ENCODE measurements around the gene SUB1. TPM values are rescaled to one million over a fixed set of nuclear protein-coding genes. Genes with fewer than 3 reads are reported as not detected.
"Not testable (repeated sequence)": the region's sequence is repeated elsewhere in the genome, so short reads cannot be mapped to it uniquely, and the experiment has no call there.

Gene SUB1
- polyA plus RNA-seq, 1 donor from 2014 or later = 688 TPM

DNA sequence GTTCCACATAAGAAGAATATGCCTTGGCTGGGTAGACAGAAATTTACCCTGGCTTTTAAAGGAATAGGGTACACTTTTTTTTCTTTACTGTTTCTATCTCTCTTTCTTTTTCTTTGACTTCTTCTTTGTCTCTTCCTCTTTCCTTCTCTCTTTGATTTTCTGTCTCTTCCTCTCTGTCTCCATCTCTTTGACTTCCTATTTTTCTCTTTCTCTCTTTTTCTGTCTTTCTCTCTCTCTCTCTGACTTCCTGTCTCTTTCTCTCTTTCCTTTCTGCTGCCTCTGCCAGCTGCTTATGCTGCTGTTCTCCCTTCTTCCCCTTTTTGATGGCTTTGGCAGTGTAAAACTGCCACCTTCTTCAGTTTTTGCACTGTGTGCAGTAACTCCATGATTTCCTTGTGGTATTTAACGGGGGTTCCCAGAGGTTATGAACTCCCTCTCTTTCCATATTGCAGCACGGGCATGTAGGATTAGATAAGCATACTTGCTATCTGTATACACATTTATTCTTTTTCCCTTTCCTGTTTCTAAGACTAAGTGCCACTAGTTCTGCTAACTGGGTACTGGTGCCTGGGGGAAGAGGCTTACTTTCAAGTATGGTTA, 31.1 kb upstream of the SUB1 start:
- not testable (repeated sequence) for H3K36me3 Mint-ChIP-seq, H3K9me3 Mint-ChIP-seq, H3K27me3 Mint-ChIP-seq
- H3K4me3 Mint-ChIP-seq = peak overlapping the region in 1 of 4 donors; percentile 68
- H3K4me1 Mint-ChIP-seq = peaks cover 13 to 23% (median 22%) of the 10 kb centered on the region in 3 donors
- H3K27ac Mint-ChIP-seq = peak overlapping the region in 1 of 3 donors; percentile 89

DNA sequence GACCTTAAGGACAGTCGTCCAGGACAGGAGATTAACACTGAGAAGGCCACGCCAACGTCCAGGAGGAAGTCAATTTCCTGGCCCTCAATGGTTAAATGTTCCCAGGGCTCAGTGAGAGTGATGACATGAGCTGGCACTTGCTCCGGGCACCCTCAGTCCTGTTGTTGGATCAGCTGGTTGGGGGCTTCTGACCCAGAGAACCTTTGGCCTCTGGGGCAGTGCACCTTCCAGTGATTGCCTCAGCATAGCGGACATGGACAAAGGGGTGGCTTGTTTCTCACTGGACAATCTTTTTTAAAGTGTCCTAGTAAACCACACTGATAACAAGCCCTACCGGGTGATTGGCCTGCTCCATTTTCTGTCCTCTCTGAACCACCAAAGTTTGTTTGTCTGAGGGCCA, 28.8 kb upstream of the SUB1 start:
- H3K27ac Mint-ChIP-seq, H3K27me3 Mint-ChIP-seq: not testable (repeated sequence)

DNA sequence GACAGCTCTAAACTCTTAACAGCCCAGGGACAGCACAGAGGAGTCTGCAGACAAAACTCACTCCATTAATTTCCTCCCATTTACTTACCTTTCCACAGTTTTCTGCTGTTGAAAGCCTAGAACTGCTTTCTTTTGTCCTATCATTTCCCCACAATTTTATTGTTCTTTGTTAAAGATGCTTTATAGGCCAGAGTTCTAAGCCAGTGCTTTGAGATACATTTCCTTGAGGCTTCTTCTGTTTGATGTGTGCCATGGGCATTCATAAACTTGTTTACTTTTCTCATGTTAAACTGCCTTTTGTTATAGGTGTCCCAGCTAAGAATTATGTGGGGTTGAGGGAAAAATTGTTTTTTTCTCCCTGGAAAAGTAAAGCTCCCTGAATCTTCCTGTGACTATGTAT, 25.9 kb upstream of the SUB1 start:
- Mint-ChIP-seq H3K4me1 (peaks cover 5 to 8% (median 6%) of the 10 kb centered on the region in 3 donors), H3K9me3 (no peaks in the 10 kb centered on the region), H3K27ac (no peak overlapping the region), H3K4me3 (no peak overlapping the region), H3K27me3 (no peaks in the 10 kb centered on the region), H3K36me3 (peaks cover 2% of the 10 kb centered on the region)

More for the DNA sequence above, 28.8 kb upstream of the SUB1 start:
- H3K4me1 Mint-ChIP-seq = peaks cover 13 to 23% (median 18%) of the 10 kb centered on the region in 3 donors
- not testable (repeated sequence) for H3K36me3 Mint-ChIP-seq, H3K9me3 Mint-ChIP-seq, H3K4me3 Mint-ChIP-seq

DNA sequence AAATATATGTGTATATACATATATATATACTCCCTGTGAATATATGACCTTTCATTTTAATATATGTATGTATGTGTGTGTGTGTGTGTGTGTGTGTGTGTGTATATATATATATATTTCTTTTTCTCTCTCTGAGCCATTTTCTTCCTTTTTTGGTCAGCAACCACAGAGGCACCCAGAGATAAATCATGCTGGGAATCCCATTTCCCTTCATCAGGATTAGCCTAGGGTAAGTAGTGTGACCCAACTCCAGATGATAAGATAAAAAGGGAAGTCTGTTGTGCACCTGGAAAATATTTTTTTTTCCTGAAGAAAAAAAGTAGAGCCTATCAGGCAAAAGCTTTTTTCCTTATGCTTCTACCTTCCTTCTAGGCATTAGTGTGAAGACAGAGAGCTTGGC, 25.4 kb upstream of the SUB1 start:
- no peaks in the 10 kb centered on the region for H3K27me3 Mint-ChIP-seq
- H3K4me3 Mint-ChIP-seq = no peak overlapping the region
- peaks cover 0 to 9% (median 6%) of the 10 kb centered on the region in 3 donors for H3K4me1 Mint-ChIP-seq
- H3K27ac Mint-ChIP-seq = no peak overlapping the region
- H3K9me3 Mint-ChIP-seq = no peaks in the 10 kb centered on the region
- H3K36me3 Mint-ChIP-seq = peaks cover 4% of the 10 kb centered on the region

DNA sequence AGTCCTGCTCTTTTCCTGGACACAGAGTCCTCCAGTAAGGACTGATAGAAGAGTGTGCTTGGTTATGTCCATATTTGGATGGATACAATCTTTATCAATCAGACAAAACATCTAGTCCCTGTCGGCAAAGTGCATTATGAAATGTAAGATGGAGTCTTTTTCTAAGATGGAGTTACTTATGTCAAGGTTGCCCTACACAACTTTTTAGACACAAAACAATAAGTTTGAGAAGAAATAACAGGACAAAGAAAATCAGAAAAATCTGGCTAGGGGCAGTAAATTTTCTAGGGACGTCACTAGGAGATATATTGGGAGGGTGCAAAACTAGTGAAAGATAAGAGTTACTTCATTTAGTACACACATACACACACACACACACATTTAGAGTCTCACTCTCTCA, 23.3 kb upstream of the SUB1 start:
- H3K9me3 Mint-ChIP-seq = peaks cover 0 to 5% (median 3%) of the 10 kb centered on the region in 3 donors
- peaks cover 2% of the 10 kb centered on the region for H3K36me3 Mint-ChIP-seq
- no peak overlapping the region for H3K27ac Mint-ChIP-seq
- H3K27me3 Mint-ChIP-seq = no peaks in the 10 kb centered on the region
- H3K4me3 Mint-ChIP-seq = no peak overlapping the region
- peaks cover 0 to 9% (median 8%) of the 10 kb centered on the region in 3 donors for H3K4me1 Mint-ChIP-seq

DNA sequence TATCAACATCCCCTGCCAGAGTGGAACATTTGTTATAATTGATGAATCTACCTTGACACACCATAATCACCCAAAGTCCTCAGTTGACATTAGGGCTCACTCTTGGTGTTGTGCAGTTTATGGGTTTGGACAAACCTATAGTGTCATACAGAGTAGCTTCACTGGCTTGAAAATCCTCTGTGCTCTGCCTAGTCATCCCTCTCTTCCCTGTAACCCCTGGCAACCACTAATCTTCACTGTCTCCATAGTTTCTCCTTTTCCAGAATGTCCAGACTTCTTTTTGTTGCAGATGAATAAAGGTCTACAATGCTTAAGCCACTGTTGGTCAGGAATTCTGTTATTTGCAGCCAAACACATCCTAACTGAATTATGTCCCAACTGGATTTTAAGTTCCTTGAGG, 22.5 kb upstream of the SUB1 start:
- Mint-ChIP-seq H3K36me3 (peaks cover 2% of the 10 kb centered on the region), H3K9me3 (peaks cover 0 to 6% (median 3%) of the 10 kb centered on the region in 3 donors), H3K27ac (no peak overlapping the region), H3K4me3 (no peak overlapping the region), H3K27me3 (no peaks in the 10 kb centered on the region), H3K4me1 (peaks cover 0 to 9% (median 8%) of the 10 kb centered on the region in 3 donors)

DNA sequence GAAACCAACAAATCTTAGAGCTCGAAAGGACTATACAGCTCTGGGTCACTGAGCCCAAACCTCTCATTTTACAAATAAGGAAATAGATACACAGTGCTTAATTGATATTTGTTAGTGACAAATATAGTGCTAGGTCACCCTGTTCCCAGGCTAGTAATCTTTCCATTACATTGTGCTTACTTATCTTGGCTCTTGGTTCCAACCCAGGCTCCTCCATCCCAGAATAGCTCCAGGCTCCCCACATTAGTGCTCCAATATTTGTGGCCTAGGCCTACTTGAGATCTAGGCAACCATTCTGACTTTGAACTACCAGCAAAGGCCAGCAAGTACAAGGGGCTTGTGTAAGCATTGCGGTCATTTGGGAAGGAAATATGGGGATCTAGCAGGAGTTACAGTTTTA, 21.7 kb upstream of the SUB1 start:
- Mint-ChIP-seq H3K27ac (no peak overlapping the region), H3K9me3 (peaks cover 0 to 6% (median 3%) of the 10 kb centered on the region in 3 donors), H3K4me3 (no peak overlapping the region), H3K36me3 (peaks cover 2% of the 10 kb centered on the region), H3K27me3 (no peaks in the 10 kb centered on the region), H3K4me1 (peaks cover 0 to 9% (median 8%) of the 10 kb centered on the region in 3 donors)

DNA sequence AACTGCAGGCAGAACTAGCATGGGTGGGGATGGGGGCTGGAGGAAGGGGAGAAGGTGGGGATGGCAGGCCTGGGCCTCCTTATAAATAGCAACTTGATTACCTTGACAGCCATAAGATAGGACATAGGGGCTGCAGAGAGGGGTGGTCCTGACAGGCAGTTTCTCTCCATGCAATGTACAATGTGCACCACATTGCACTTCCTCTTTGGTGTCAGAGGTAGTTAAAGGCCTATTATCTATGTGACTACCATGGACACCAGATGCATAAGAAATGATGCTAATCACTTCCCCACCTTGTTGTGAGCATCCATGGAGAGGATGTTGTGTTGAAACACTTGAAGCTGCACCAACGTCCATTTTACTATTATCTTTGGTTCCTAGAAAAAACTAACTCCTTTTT, 20.2 kb upstream of the SUB1 start:
- Mint-ChIP-seq H3K36me3 (peaks cover 2% of the 10 kb centered on the region), H3K27me3 (no peaks in the 10 kb centered on the region), H3K27ac (no peak overlapping the region), H3K4me1 (peaks cover 0 to 9% (median 8%) of the 10 kb centered on the region in 3 donors), H3K4me3 (no peak overlapping the region), H3K9me3 (peaks cover 0 to 6% (median 3%) of the 10 kb centered on the region in 3 donors)

DNA sequence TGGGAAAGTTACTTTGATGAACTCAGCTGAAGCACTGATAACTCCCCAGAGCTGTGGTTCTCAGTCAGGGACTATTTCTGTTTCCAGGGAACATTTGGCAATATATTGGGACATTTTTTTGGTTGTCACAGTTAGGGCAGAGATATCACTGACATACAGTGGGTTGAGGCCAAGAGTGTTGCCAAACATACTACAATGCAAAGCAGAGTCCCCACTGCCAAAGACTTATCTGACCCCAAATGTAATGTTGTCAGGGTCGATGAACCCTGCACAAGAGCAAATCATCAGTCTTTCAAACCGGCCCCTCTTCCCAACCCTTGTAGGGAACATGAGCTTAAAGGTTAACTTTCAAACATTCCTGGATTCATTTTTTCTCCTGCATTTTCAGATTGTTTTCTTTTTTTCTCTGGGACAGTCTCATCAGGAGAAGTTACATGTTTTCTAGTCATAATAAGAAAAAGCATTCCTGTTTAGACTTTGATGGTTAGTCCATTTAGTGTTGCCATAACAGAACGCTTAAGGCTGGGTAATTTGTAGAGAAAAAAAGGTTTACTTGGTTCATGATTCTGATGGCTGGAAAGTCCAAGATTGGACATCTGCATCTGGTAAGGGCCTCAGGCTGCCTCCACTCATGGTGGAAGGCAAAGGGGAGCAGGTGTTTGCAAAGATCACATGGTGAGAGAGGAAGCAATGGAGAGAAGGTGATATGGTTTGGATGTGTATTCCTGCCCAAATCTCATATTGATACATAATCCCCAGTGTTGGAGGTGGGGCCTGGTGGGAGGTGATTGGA, 18.8 kb upstream of the SUB1 start:
- H3K9me3 Mint-ChIP-seq = peaks cover 0 to 6% (median 3%) of the 10 kb centered on the region in 3 donors
- H3K36me3 Mint-ChIP-seq = peaks cover 2% of the 10 kb centered on the region
- H3K27ac Mint-ChIP-seq = no peak overlapping the region
- no peaks in the 10 kb centered on the region for H3K27me3 Mint-ChIP-seq
- peaks cover 4 to 11% (median 9%) of the 10 kb centered on the region in 3 donors for H3K4me1 Mint-ChIP-seq
- H3K4me3 Mint-ChIP-seq = no peak overlapping the region

DNA sequence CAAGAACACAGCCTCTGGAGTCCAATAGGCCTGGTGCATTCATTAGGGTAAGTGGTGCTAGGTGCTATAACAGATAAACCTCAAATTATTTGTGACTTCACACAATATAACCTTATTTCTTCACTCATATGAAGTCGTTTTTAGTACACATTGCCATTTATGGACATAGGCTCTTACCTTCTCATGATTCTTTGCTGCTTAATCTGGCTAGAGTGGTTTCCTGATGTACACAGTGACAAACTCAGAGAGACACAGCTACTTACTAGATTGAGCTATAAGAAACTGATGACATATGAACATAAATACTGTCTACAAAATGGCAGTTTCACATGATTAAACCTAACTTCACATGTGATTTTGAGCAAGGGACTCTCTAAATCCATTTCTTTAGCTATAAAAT, 14.2 kb upstream of the SUB1 start:
- no peak overlapping the region for H3K27ac Mint-ChIP-seq
- peak overlapping the region in 1 of 4 donors; percentile 66 for H3K4me3 Mint-ChIP-seq
- no peaks in the 10 kb centered on the region for H3K27me3 Mint-ChIP-seq
- peaks cover 11 to 18% (median 12%) of the 10 kb centered on the region in 3 donors for H3K4me1 Mint-ChIP-seq
- no peaks in the 10 kb centered on the region for H3K36me3 Mint-ChIP-seq
- peaks cover 0 to 6% (median 3%) of the 10 kb centered on the region in 3 donors for H3K9me3 Mint-ChIP-seq

DNA sequence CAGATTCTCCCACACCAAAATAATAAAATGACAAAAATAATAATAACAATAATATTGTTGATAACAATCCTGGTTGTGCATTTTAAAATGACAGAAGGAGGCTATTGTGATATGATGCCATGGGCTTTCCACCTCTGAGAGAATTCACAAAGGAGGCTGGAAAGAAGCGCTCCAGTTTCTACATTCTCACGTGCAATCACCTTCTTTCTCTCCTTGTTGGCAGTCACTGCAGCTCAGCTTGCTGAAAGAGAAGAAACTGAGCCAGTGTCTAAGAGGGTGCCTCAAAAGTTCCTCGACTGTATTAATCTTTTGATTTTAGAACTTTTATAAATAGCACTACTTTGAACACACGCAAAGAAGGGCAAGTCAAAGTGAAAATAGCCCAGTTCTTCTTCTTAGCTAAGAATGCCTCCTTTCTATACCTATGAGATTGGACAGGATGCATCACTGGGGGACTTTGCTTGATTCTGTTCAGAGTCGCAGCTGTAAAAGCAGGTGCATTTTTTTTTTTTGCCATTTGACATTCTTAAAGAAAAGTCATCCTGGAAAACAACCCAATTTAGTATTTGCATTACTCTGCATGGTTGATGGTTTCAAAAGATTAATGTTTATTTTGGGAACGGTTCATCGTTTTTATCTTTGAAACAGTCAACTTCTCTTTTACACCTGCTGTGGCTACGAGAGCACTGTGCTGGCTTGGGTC, 12.4 kb upstream of the SUB1 start:
- peaks cover 19 to 25% (median 24%) of the 10 kb centered on the region in 3 donors for H3K4me1 Mint-ChIP-seq
- no peaks in the 10 kb centered on the region for H3K36me3 Mint-ChIP-seq
- H3K9me3 Mint-ChIP-seq = no peaks in the 10 kb centered on the region
- H3K27me3 Mint-ChIP-seq = no peaks in the 10 kb centered on the region
- H3K4me3 Mint-ChIP-seq = peak overlapping the region; percentile 52 to 92 (median 76)
- peak overlapping the region; percentile 39 to 90 (median 47) for H3K27ac Mint-ChIP-seq

DNA sequence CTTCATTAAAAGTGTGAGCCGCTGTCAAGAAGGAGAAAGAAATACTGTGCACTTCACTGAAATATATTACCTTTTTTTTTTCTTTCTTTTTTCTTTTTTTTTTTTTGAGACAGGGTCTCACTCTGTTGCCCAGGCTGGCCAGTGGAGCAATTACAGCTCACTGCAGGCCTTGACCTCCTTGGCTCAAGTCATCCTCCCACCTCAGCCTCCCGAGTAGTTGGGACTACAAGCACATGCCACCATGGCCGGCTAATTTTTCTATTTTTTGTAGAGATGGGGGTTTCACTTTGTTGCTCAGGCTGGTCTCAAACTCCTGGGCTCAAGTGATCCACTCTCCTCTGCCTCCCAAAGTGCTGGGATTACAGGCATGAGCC, 11.9 kb upstream of the SUB1 start:
- H3K36me3 Mint-ChIP-seq, H3K9me3 Mint-ChIP-seq, H3K27me3 Mint-ChIP-seq: not testable (repeated sequence)
- Mint-ChIP-seq H3K4me3 (peak overlapping the region; percentile 39 to 92 (median 62)), H3K27ac (peak overlapping the region in 1 of 3 donors; percentile 90), H3K4me1 (peaks cover 20 to 26% (median 24%) of the 10 kb centered on the region in 3 donors)

DNA sequence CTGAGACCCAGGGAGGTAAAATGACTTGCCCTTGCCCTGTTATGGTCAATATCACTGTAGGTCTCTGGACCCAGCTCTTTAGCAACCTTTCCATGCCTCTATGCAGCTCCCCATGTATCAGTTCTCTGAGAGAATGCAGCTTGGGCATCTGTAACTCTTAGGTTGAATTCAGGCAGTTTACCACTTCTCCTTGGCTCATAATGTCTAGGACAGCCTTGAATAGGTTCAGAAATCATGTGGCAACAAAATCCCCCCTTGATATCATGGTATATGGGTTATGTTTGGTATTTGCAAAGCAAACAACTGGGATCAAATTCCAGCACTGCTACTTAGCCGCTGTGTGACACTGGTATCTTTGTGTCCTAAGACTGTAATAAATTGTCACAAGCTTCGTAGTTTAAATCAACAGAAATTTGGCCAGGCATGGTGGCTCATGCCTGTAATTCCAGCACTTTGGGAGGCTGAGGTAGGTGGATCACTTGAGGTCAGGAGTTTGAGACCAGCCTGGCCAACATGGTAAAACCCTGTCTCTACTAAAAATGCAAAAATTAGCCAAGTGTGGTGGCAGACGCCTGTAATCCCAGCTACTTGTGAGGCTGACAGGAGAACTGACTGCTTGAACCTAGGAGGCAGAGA, 10.7 kb upstream of the SUB1 start:
- Mint-ChIP-seq H3K36me3 (no peaks in the 10 kb centered on the region), H3K27me3 (no peaks in the 10 kb centered on the region), H3K9me3 (no peaks in the 10 kb centered on the region), H3K4me3 (peak overlapping the region in 1 of 4 donors; percentile 27), H3K4me1 (peaks cover 24 to 34% (median 27%) of the 10 kb centered on the region in 3 donors), H3K27ac (peak overlapping the region in 1 of 3 donors; percentile 19)

DNA sequence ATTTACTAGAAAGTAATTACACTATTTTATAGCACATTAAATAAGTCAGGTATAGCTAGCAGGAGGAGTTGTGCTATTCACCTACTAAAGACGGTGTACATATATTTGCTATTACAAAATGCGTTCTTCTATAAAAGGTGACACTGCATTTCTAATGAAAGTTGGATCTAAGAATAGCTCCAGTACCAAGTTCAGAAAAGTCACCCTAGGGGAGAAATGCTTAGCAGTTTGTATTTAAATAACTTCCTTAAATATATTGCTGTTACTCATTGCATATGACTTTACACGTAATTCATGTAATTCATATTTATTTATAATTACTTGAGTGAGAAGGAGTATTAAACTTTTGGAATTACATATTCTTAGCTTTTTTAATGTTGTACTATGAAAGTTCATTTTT, 7.0 kb upstream of the SUB1 start:
- Mint-ChIP-seq H3K4me3 (peak overlapping the region in 1 of 4 donors; percentile 72), H3K9me3 (no peaks in the 10 kb centered on the region), H3K36me3 (no peaks in the 10 kb centered on the region), H3K4me1 (peaks cover 35 to 49% (median 46%) of the 10 kb centered on the region in 3 donors), H3K27me3 (no peaks in the 10 kb centered on the region), H3K27ac (no peak overlapping the region)

DNA sequence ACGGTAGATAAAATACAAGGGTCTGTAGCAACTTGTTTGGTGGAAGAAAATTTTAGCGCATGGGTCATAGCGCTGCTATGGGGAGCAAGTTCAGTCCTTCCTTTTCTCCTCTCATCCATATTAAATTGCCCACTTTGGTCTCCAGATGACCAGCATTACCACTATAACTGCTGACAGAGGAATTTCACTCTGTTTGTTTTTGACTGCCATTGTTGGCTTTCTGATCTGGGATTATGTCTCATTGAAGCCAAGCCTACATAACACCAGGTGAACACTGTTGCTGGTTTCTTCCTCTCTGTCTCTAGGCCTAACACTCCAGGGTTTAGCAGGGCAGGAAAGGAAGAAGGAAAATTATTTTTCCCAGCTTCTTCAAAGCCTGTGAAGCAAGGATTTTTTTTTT, 6.6 kb upstream of the SUB1 start:
- Mint-ChIP-seq H3K27me3 (no peaks in the 10 kb centered on the region), H3K27ac (no peak overlapping the region), H3K9me3 (no peaks in the 10 kb centered on the region), H3K4me3 (peak overlapping the region in 1 of 4 donors; percentile 72), H3K4me1 (peaks cover 39 to 51% (median 50%) of the 10 kb centered on the region in 3 donors), H3K36me3 (no peaks in the 10 kb centered on the region)
